Measurements from ENCODE around the gene KLHL26.

The KLHL26 gene

GRCh38 chr19:18660051-18660910 lies 23.5 kb downstream of the KLHL26 start:
- H3K27ac ChIP-seq = no peak overlapping the region
- DNase-seq (ENCODE audit: low read depth, low spot score) = no peak

GRCh38 chr19:18660939-18661670 lies 24.3 kb downstream of the KLHL26 start:
- no peak for DNase-seq (ENCODE audit: low read depth, low spot score)
- no peak overlapping the region for H3K27ac ChIP-seq

GRCh38 chr19:18662972-18663732 lies 26.3 kb downstream of the KLHL26 start:
- H3K27ac ChIP-seq = no peak overlapping the region
- no peak for DNase-seq (ENCODE audit: low read depth, low spot score)

- H3K27ac ChIP-seq = no peak overlapping the region
- no peak for DNase-seq (ENCODE audit: low read depth, low spot score)
Observed at GRCh38 chr19:18663940-18664530, 27.2 kb downstream of the KLHL26 start.

- no peak for DNase-seq (ENCODE audit: low read depth, low spot score)
- no peak overlapping the region for H3K27ac ChIP-seq
Observed at GRCh38 chr19:18665771-18666202, 29.0 kb downstream of the KLHL26 start.

GRCh38 chr19:18666317-18666716 lies 29.5 kb downstream of the KLHL26 start:
- no peak for DNase-seq (ENCODE audit: low read depth, low spot score)
- no peak overlapping the region for H3K27ac ChIP-seq

GRCh38 chr19:18666784-18667183 lies 30.0 kb downstream of the KLHL26 start:
- H3K27ac ChIP-seq = no peak overlapping the region
- no peak for DNase-seq (ENCODE audit: low read depth, low spot score)

GRCh38 chr19:18667531-18668251 lies 30.9 kb downstream of the KLHL26 start:
- no peak for DNase-seq (ENCODE audit: low read depth, low spot score)
- no peak overlapping the region for H3K27ac ChIP-seq

GRCh38 chr19:18668252-18668631 lies 31.4 kb downstream of the KLHL26 start:
- DNase-seq (ENCODE audit: low read depth, low spot score) = no peak

GRCh38 chr19:18668744-18669523 lies 32.1 kb downstream of the KLHL26 start:
- no peak overlapping the region for H3K27ac ChIP-seq
- DNase-seq (ENCODE audit: low read depth, low spot score) = no peak

More at GRCh38 chr19:18668252-18668631, 31.4 kb downstream of the KLHL26 start:
- no peak overlapping the region for H3K27ac ChIP-seq

- DNase-seq (ENCODE audit: low read depth, low spot score) = no peak
- no peak overlapping the region for H3K27ac ChIP-seq
Observed at GRCh38 chr19:18669524-18669817, 32.6 kb downstream of the KLHL26 start.

GRCh38 chr19:18669883-18670282 lies 33.1 kb downstream of the KLHL26 start:
- H3K27ac ChIP-seq = no peak overlapping the region

GRCh38 chr19:18670312-18670711 lies 33.5 kb downstream of the KLHL26 start:
- DNase-seq (ENCODE audit: low read depth, low spot score) = no peak
- no peak overlapping the region for H3K27ac ChIP-seq

More at GRCh38 chr19:18669883-18670282, 33.1 kb downstream of the KLHL26 start:
- DNase-seq (ENCODE audit: low read depth, low spot score) = no peak

GRCh38 chr19:18671303-18672043 lies 34.6 kb downstream of the KLHL26 start:
- DNase-seq (ENCODE audit: low read depth, low spot score) = no peak
- H3K27ac ChIP-seq = no peak overlapping the region

- H3K27ac ChIP-seq = no peak overlapping the region
Observed at GRCh38 chr19:18672044-18672451, 35.2 kb downstream of the KLHL26 start.

GRCh38 chr19:18672606-18673337 lies 35.9 kb downstream of the KLHL26 start:
- no peak overlapping the region for H3K27ac ChIP-seq
- DNase-seq (ENCODE audit: low read depth, low spot score) = no peak

More at GRCh38 chr19:18672044-18672451, 35.2 kb downstream of the KLHL26 start:
- DNase-seq (ENCODE audit: low read depth, low spot score) = no peak

GRCh38 chr19:18674616-18675015 lies 37.8 kb downstream of the KLHL26 start:
- DNase-seq (ENCODE audit: low read depth, low spot score) = no peak
- H3K27ac ChIP-seq = no peak overlapping the region

- DNase-seq (ENCODE audit: low read depth, low spot score) = no peak
- no peak overlapping the region for H3K27ac ChIP-seq
Observed at GRCh38 chr19:18675779-18676178, 39.0 kb downstream of the KLHL26 start.

Measured in epithelial cell of prostate (primary cell).